Liver (tissue), 3 donors: ENCODE data around the gene SLC9B2.

Experiments used
- EGR1 ChIP-seq, 2 donors: IDR thresholded peaks; 2 replicates each; pipeline ENCODE4 v1.6.1; 2016 to 2018; ENCODE audit warnings: antibody characterized with exemption in 2 of 2, low read depth in 2 of 2
- HNF4G ChIP-seq: IDR thresholded peaks from 2 replicates; pipeline ENCODE4 v1.6.1; 2016; ENCODE audit warnings: antibody characterized with exemption
- NR2F2 ChIP-seq: IDR thresholded peaks from 2 replicates; pipeline ENCODE4 v1.6.1; 2016; ENCODE audit warnings: antibody characterized with exemption
- RXRA ChIP-seq, 2 donors: IDR thresholded peaks; 2 replicates each; pipeline ENCODE4 v1.6.1; 2017 to 2018; ENCODE audit warnings: antibody characterized with exemption in 2 of 2, mild to moderate bottlenecking in 1 of 2
- SP1 ChIP-seq: IDR thresholded peaks from 2 replicates; pipeline ENCODE4 v1.6.1; 2018; ENCODE audit warnings: antibody characterized with exemption, mild to moderate bottlenecking
- TF ChIP-seq, protein P1 (sequence below): fragments of 150-350 bp; IDR thresholded peaks from 2 replicates; pipeline ENCODE4 v1.5.1; 2017; ENCODE audit warnings: improper control_type of control experiment, low read depth, low read length; ENCODE audit not compliant: missing input control
- TF ChIP-seq, protein P2 (sequence below): IDR thresholded peaks from 2 replicates; pipeline ENCODE4 v1.6.1; 2016; ENCODE audit warnings: antibody characterized with exemption
- donor health status: healthy.
- donor health status: healthy.

DNA sequence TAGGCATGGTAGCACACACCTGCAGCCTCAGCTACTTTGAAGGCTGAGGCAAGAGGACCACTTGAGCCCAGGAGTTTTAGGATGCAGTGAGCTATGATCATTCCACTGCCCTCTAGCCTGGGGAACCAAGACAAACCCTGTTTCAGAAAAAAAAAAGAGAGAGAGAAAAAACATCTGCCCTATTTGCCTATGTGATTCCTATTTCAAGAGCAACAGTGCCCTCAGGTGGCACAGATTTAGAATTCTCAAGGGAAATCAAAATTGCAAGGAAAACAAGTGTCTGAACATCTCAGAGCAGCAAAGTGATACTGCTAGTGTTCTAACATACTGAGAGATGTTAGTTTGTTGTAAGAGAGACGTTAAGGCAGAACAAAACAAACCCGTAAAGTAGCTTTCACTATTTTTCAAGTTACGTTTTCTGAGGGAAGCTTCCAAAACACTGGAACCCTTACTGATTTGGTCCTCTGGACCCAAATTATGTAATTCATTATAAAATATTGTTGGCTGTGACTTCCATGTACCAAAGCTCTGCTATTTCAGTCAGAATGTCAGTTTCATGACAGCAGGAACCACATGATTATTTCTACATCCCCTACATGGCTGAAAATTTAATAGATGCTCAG, 15.2 kb upstream of the SLC9B2 start:
- TF ChIP-seq SP1 (no peak), NR2F2 (no peak), RXRA (IDR thresholded peaks at IDR 0.05) (no peak), EGR1 (IDR thresholded peaks at IDR 0.05; ENCODE audit: low read depth in 2 of 2) (no peak), HNF4G (no peak)
- TF ChIP-seq, protein P1, sequence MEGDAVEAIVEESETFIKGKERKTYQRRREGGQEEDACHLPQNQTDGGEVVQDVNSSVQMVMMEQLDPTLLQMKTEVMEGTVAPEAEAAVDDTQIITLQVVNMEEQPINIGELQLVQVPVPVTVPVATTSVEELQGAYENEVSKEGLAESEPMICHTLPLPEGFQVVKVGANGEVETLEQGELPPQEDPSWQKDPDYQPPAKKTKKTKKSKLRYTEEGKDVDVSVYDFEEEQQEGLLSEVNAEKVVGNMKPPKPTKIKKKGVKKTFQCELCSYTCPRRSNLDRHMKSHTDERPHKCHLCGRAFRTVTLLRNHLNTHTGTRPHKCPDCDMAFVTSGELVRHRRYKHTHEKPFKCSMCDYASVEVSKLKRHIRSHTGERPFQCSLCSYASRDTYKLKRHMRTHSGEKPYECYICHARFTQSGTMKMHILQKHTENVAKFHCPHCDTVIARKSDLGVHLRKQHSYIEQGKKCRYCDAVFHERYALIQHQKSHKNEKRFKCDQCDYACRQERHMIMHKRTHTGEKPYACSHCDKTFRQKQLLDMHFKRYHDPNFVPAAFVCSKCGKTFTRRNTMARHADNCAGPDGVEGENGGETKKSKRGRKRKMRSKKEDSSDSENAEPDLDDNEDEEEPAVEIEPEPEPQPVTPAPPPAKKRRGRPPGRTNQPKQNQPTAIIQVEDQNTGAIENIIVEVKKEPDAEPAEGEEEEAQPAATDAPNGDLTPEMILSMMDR, result peak; percentile 72
- TF ChIP-seq, protein P2, sequence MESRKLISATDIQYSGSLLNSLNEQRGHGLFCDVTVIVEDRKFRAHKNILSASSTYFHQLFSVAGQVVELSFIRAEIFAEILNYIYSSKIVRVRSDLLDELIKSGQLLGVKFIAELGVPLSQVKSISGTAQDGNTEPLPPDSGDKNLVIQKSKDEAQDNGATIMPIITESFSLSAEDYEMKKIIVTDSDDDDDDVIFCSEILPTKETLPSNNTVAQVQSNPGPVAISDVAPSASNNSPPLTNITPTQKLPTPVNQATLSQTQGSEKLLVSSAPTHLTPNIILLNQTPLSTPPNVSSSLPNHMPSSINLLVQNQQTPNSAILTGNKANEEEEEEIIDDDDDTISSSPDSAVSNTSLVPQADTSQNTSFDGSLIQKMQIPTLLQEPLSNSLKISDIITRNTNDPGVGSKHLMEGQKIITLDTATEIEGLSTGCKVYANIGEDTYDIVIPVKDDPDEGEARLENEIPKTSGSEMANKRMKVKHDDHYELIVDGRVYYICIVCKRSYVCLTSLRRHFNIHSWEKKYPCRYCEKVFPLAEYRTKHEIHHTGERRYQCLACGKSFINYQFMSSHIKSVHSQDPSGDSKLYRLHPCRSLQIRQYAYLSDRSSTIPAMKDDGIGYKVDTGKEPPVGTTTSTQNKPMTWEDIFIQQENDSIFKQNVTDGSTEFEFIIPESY, result no peak
